GM12878 (cell line): ENCODE results near the gene SLAIN2. TPM values are rescaled to one million over a fixed set of nuclear protein-coding genes. Genes with fewer than 3 reads are reported as not detected.

Experiments
- EED ChIP-seq: sonication (generic); IDR thresholded peaks from 2 replicates; pipeline ENCODE4 v1.6.1; 2016; ENCODE audit warnings: antibody characterized with exemption, low read depth
- HDAC6 ChIP-seq: fragments of 200-600 bp; sonication (generic); IDR thresholded peaks from one replicate; pipeline ENCODE4 v1.8.0; 2017; ENCODE audit warnings: antibody characterized with exemption; ENCODE audit not compliant: unreplicated experiment
- IKZF1 ChIP-seq: fragments of 450-650 bp; conservative IDR thresholded peaks from 2 replicates; pipeline ENCODE4 v1.6.1; 2017; ENCODE audit warnings: antibody characterized with exemption, mild to moderate bottlenecking
- KLF5 ChIP-seq: fragments of 450-650 bp; IDR thresholded peaks from 2 replicates; pipeline ENCODE4 v1.6.1; 2014; ENCODE audit warnings: mild to moderate bottlenecking; ENCODE audit not compliant: partially characterized antibody
- MEF2B ChIP-seq: fragments of 450-650 bp; IDR thresholded peaks from 2 replicates; pipeline ENCODE4 v1.6.1; 2018; ENCODE audit warnings: mild to moderate bottlenecking, moderate library complexity; ENCODE audit not compliant: partially characterized antibody, poor library complexity, severe bottlenecking
- MYB ChIP-seq: fragments of 150-350 bp; IDR thresholded peaks from 2 replicates; pipeline ENCODE4 v1.6.1; 2014; ENCODE audit warnings: mild to moderate bottlenecking, low read depth, low read length, borderline replicate concordance
- STAT3 ChIP-seq: IDR thresholded peaks from 2 replicates; pipeline ENCODE4 v1.6.1; 2011; ENCODE audit warnings: low read depth, low read length, improper control_type of control experiment
- SUPT20H ChIP-seq: IDR thresholded peaks from 2 replicates; pipeline ENCODE4 v1.6.1; 2011; ENCODE audit warnings: low read depth, mild to moderate bottlenecking, low read length, moderate library complexity, borderline replicate concordance; ENCODE audit not compliant: control insufficient read depth
- YY1 ChIP-seq: IDR thresholded peaks from 2 replicates; pipeline ENCODE4 v1.6.1; 2011; ENCODE audit warnings: low read depth, mild to moderate bottlenecking, low read length
- polyA plus RNA-seq, 11 experiments: library from polyadenylated mRNA; depleted of rRNA in 4 of 11; unstranded in 6 of 11; stranded (reverse) in 5 of 11; fragments of >200 nt; fragmentation: Nextera tagmentation in 4 of 11; fragmentation: Illumina TruSeq in 1 of 11; extraction: Ambion mirVana in 4 of 11; extraction: Trizol in 1 of 11; gene quantifications; 1 replicate in 1 of 11; 2 replicates in 10 of 11; pipeline versions ENCODE4 v1.2.1 to v1.2.3, GENCODE V29; 2011 to 2016; ENCODE audit warnings: inconsistent platforms in 2 of 11, missing spikeins in 2 of 11, low read depth in 1 of 11
- total RNA-seq, 4 experiments: library from RNA; depleted of rRNA in 3 of 4; stranded (reverse); fragments of >200 nt in 3 of 4; fragmentation: Illumina TruSeq in 1 of 4; extraction: Trizol in 1 of 4; gene quantifications; 2 replicates each; pipeline versions ENCODE4 v1.2.1 to v1.2.3, GENCODE V29; 2013 to 2021
- TF ChIP-seq, protein P1 (sequence below): fragments of 450-650 bp; formaldehyde crosslinking; IDR thresholded peaks from 2 replicates; pipeline ENCODE4 v1.4.0; 2020; ENCODE audit warnings: mild to moderate bottlenecking, moderate library complexity
- TF ChIP-seq, protein P2 (sequence below): fragments of 450-650 bp; IDR thresholded peaks from 2 replicates; pipeline ENCODE4 v1.6.1; 2017; ENCODE audit warnings: mild to moderate bottlenecking, moderate library complexity
- TF ChIP-seq, protein P3 (sequence below): fragments of 450-650 bp; IDR thresholded peaks from 2 replicates; pipeline ENCODE4 v1.6.1; 2017; ENCODE audit warnings: low read depth, mild to moderate bottlenecking, moderate library complexity
- TF ChIP-seq, protein P4 (sequence below): fragments of 450-650 bp; IDR thresholded peaks from 2 replicates; pipeline ENCODE4 v1.6.1; 2018; ENCODE audit warnings: borderline replicate concordance, mild to moderate bottlenecking; ENCODE audit not compliant: partially characterized antibody
- TF ChIP-seq, protein P5 (sequence below): fragments of 450-650 bp; IDR thresholded peaks from 2 replicates; pipeline ENCODE4 v1.6.1; 2017; ENCODE audit warnings: mild to moderate bottlenecking

SLAIN2 gene
- total and polyA plus RNA-seq, 10 of the 15 experiments (the other 5 are each of a cell fraction or from before 2014, with no cell fraction given): 4.3 to 96.6 (median 25.4) TPM

DNA sequence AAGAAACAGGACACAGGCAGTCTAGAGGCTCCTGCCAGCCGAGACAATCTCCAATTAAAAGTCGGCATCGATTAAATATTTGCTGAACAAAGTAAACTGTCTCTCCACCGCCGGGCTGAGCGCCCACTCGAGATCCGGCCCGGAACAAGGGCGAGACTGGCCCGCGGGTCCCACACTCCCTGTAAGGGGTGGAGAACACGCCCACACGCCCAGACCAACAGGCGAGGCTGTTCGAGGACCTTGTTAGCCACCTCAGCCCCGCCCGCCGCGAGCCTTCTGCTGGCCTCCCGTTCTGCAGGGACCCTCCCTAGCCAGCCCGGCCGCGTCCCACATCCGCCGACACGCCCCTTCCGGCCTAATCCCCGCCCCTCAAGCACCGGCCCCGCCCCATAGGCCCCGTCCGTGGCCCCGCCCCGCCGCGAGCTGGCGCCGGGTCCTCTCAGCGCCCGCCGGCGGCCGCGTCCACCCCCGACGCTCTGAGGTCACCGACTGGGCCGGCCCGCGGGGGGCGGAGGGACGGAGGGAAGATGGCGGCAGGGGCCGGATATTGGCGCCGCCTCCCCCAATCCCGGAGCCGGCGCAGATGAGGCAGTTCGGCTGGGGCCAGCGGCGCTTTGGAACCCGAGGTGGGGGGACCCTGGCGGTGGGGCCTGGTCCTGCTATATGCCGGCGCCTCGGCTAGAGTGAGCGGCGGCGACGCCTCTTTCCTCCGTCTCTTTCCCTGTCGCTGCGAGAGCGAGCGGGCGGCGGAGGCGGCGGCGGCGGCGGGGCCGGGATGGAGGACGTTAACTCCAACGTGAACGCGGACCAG lies at the start of gene SLAIN2 (continued):
- TF ChIP-seq, protein P1, sequence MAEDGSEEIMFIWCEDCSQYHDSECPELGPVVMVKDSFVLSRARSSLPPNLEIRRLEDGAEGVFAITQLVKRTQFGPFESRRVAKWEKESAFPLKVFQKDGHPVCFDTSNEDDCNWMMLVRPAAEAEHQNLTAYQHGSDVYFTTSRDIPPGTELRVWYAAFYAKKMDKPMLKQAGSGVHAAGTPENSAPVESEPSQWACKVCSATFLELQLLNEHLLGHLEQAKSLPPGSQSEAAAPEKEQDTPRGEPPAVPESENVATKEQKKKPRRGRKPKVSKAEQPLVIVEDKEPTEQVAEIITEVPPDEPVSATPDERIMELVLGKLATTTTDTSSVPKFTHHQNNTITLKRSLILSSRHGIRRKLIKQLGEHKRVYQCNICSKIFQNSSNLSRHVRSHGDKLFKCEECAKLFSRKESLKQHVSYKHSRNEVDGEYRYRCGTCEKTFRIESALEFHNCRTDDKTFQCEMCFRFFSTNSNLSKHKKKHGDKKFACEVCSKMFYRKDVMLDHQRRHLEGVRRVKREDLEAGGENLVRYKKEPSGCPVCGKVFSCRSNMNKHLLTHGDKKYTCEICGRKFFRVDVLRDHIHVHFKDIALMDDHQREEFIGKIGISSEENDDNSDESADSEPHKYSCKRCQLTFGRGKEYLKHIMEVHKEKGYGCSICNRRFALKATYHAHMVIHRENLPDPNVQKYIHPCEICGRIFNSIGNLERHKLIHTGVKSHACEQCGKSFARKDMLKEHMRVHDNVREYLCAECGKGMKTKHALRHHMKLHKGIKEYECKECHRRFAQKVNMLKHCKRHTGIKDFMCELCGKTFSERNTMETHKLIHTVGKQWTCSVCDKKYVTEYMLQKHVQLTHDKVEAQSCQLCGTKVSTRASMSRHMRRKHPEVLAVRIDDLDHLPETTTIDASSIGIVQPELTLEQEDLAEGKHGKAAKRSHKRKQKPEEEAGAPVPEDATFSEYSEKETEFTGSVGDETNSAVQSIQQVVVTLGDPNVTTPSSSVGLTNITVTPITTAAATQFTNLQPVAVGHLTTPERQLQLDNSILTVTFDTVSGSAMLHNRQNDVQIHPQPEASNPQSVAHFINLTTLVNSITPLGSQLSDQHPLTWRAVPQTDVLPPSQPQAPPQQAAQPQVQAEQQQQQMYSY: no peak
- TF ChIP-seq STAT3 (no peak), EED (no peak; the same call in 1 of the 2 replicates), MEF2B (no peak), IKZF1 (peak; percentile 44; the same call in 1 of the 2 replicates), YY1 (peak; percentile 95), SUPT20H (no peak), KLF5 (no peak), MYB (no peak), HDAC6 (no peak)
- TF ChIP-seq, protein P2, sequence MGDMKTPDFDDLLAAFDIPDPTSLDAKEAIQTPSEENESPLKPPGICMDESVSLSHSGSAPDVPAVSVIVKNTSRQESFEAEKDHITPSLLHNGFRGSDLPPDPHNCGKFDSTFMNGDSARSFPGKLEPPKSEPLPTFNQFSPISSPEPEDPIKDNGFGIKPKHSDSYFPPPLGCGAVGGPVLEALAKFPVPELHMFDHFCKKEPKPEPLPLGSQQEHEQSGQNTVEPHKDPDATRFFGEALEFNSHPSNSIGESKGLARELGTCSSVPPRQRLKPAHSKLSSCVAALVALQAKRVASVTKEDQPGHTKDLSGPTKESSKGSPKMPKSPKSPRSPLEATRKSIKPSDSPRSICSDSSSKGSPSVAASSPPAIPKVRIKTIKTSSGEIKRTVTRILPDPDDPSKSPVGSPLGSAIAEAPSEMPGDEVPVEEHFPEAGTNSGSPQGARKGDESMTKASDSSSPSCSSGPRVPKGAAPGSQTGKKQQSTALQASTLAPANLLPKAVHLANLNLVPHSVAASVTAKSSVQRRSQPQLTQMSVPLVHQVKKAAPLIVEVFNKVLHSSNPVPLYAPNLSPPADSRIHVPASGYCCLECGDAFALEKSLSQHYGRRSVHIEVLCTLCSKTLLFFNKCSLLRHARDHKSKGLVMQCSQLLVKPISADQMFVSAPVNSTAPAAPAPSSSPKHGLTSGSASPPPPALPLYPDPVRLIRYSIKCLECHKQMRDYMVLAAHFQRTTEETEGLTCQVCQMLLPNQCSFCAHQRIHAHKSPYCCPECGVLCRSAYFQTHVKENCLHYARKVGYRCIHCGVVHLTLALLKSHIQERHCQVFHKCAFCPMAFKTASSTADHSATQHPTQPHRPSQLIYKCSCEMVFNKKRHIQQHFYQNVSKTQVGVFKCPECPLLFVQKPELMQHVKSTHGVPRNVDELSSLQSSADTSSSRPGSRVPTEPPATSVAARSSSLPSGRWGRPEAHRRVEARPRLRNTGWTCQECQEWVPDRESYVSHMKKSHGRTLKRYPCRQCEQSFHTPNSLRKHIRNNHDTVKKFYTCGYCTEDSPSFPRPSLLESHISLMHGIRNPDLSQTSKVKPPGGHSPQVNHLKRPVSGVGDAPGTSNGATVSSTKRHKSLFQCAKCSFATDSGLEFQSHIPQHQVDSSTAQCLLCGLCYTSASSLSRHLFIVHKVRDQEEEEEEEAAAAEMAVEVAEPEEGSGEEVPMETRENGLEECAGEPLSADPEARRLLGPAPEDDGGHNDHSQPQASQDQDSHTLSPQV: no peak
- TF ChIP-seq, protein P3, sequence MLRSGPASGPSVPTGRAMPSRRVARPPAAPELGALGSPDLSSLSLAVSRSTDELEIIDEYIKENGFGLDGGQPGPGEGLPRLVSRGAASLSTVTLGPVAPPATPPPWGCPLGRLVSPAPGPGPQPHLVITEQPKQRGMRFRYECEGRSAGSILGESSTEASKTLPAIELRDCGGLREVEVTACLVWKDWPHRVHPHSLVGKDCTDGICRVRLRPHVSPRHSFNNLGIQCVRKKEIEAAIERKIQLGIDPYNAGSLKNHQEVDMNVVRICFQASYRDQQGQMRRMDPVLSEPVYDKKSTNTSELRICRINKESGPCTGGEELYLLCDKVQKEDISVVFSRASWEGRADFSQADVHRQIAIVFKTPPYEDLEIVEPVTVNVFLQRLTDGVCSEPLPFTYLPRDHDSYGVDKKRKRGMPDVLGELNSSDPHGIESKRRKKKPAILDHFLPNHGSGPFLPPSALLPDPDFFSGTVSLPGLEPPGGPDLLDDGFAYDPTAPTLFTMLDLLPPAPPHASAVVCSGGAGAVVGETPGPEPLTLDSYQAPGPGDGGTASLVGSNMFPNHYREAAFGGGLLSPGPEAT: peak; percentile 3; the same call in 1 of the 2 replicates
- TF ChIP-seq, protein P4, sequence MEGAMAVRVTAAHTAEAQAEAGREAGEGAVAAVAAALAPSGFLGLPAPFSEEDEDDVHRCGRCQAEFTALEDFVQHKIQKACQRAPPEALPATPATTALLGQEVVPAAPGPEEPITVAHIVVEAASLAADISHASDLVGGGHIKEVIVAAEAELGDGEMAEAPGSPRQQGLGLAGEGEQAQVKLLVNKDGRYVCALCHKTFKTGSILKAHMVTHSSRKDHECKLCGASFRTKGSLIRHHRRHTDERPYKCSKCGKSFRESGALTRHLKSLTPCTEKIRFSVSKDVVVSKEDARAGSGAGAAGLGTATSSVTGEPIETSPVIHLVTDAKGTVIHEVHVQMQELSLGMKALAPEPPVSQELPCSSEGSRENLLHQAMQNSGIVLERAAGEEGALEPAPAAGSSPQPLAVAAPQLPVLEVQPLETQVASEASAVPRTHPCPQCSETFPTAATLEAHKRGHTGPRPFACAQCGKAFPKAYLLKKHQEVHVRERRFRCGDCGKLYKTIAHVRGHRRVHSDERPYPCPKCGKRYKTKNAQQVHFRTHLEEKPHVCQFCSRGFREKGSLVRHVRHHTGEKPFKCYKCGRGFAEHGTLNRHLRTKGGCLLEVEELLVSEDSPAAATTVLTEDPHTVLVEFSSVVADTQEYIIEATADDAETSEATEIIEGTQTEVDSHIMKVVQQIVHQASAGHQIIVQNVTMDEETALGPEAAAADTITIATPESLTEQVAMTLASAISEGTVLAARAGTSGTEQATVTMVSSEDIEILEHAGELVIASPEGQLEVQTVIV: peak; percentile 6
- TF ChIP-seq, protein P5, sequence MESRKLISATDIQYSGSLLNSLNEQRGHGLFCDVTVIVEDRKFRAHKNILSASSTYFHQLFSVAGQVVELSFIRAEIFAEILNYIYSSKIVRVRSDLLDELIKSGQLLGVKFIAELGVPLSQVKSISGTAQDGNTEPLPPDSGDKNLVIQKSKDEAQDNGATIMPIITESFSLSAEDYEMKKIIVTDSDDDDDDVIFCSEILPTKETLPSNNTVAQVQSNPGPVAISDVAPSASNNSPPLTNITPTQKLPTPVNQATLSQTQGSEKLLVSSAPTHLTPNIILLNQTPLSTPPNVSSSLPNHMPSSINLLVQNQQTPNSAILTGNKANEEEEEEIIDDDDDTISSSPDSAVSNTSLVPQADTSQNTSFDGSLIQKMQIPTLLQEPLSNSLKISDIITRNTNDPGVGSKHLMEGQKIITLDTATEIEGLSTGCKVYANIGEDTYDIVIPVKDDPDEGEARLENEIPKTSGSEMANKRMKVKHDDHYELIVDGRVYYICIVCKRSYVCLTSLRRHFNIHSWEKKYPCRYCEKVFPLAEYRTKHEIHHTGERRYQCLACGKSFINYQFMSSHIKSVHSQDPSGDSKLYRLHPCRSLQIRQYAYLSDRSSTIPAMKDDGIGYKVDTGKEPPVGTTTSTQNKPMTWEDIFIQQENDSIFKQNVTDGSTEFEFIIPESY: no peak
